H9 (cell line): ENCODE measurements around the gene RPL27A. TPM values are rescaled to one million over a fixed set of nuclear protein-coding genes. Genes with fewer than 3 reads are reported as not detected.
A peak's percentile ranks its signal among the peaks of the same experiment; 100 is the strongest.

ENCODE experiments used
- DNase-seq: peaks from one replicate; pipeline ENCODE4 v3.0.0-alpha.2; 2017
- H2AFZ ChIP-seq: one replicate; pipeline ENCODE4 v1.6.1; 2013; ENCODE audit warnings: mild to moderate bottlenecking, low read length, control low read depth, moderate library complexity
- H2AK5ac ChIP-seq: 2 replicates; pipeline ENCODE4 v1.6.1; 2013; ENCODE audit warnings: low read length, control low read depth, mixed read lengths; ENCODE audit not compliant: insufficient read length
- H2BK120ac ChIP-seq: one replicate; pipeline ENCODE4 v1.6.1; 2013; ENCODE audit warnings: low read depth, mild to moderate bottlenecking, low read length, control low read depth, inconsistent platforms; ENCODE audit not compliant: poor library complexity, severe bottlenecking
- H2BK12ac ChIP-seq: 2 replicates; pipeline ENCODE4 v1.6.1; 2013; ENCODE audit warnings: low read length, control low read depth, mixed read lengths, low read depth; ENCODE audit not compliant: insufficient read length
- H2BK15ac ChIP-seq: 2 replicates; pipeline ENCODE4 v1.6.1; 2013; ENCODE audit warnings: low read depth, low read length, control low read depth
- H2BK20ac ChIP-seq: one replicate; pipeline ENCODE4 v1.6.1; 2013; ENCODE audit warnings: low read depth, mild to moderate bottlenecking, low read length, control low read depth, inconsistent platforms; ENCODE audit not compliant: poor library complexity, severe bottlenecking
- H2BK5ac ChIP-seq: 2 replicates; pipeline ENCODE4 v1.6.1; 2013; ENCODE audit warnings: low read length, control low read depth, mixed read lengths; ENCODE audit not compliant: insufficient read length
- H3K14ac ChIP-seq: 2 replicates; pipeline ENCODE4 v1.6.1; 2013; ENCODE audit warnings: low read length, control low read depth; ENCODE audit not compliant: insufficient read depth
- H3K18ac ChIP-seq: 2 replicates; pipeline ENCODE4 v1.6.1; 2013; ENCODE audit warnings: low read depth, mild to moderate bottlenecking, mixed read lengths, low read length, control low read depth; ENCODE audit not compliant: insufficient read length
- H3K23ac ChIP-seq: 2 replicates; pipeline ENCODE4 v1.6.1; 2013; ENCODE audit warnings: low read length, control low read depth, mixed read lengths, low read depth; ENCODE audit not compliant: insufficient read length
- H3K23me2 ChIP-seq: 2 replicates; pipeline ENCODE4 v1.6.1; 2013; ENCODE audit warnings: low read depth, mild to moderate bottlenecking, mixed read lengths, low read length, control low read depth; ENCODE audit not compliant: insufficient read length, poor library complexity, severe bottlenecking
- H3K27ac ChIP-seq: 2 replicates; pipeline ENCODE4 v1.5.1; 2013; ENCODE audit warnings: low read length, control low read depth, mixed read lengths, low read depth; ENCODE audit not compliant: insufficient read length
- H3K27me3 ChIP-seq: 2 replicates; pipeline ENCODE4 v1.6.1; 2013; ENCODE audit warnings: low read length, control low read depth, inconsistent platforms; ENCODE audit not compliant: insufficient read depth
- H3K4ac ChIP-seq: 2 replicates; pipeline ENCODE4 v1.6.1; 2013; ENCODE audit warnings: low read depth, mild to moderate bottlenecking, control low read depth, inconsistent platforms, low read length, moderate library complexity
- H3K4me1 ChIP-seq: 2 replicates; pipeline ENCODE4 v1.6.1; 2013; ENCODE audit warnings: low read length, control low read depth, inconsistent platforms; ENCODE audit not compliant: insufficient read depth
- H3K4me2 ChIP-seq: 2 replicates; pipeline ENCODE4 v1.6.1; 2013; ENCODE audit warnings: low read length, control low read depth, mixed read lengths; ENCODE audit not compliant: insufficient read length, insufficient read depth
- H3K56ac ChIP-seq: 2 replicates; pipeline ENCODE4 v1.6.1; 2013; ENCODE audit warnings: low read depth, mild to moderate bottlenecking, mixed read lengths, low read length, control low read depth; ENCODE audit not compliant: insufficient read length
- H3K79me1 ChIP-seq: 2 replicates; pipeline ENCODE4 v1.6.1; 2013; ENCODE audit warnings: low read depth, mild to moderate bottlenecking, moderate library complexity, low read length, control low read depth, inconsistent platforms; ENCODE audit not compliant: insufficient read depth, poor library complexity, severe bottlenecking
- H3K79me2 ChIP-seq: 2 replicates; pipeline ENCODE4 v1.6.1; 2013; ENCODE audit warnings: low read length, control low read depth, inconsistent platforms; ENCODE audit not compliant: insufficient read depth
- H3K9ac ChIP-seq: 2 replicates; pipeline ENCODE4 v1.6.1; 2013; ENCODE audit warnings: low read length, control low read depth, mixed read lengths; ENCODE audit not compliant: insufficient read length; ENCODE audit errors: extremely low read depth
- H3K9me3 ChIP-seq: one replicate; pipeline ENCODE4 v1.6.1; 2013; ENCODE audit warnings: low read depth, low read length, inconsistent platforms; ENCODE audit not compliant: control insufficient read depth
- H3T11ph ChIP-seq: one replicate; pipeline ENCODE4 v1.6.1; 2013; ENCODE audit warnings: mild to moderate bottlenecking, low read length, control low read depth, inconsistent platforms
- H4K20me1 ChIP-seq: one replicate; pipeline ENCODE4 v1.6.1; 2013; ENCODE audit not compliant: control insufficient read depth, insufficient read length, insufficient read depth
- H4K5ac ChIP-seq: 2 replicates; pipeline ENCODE4 v1.6.1; 2013; ENCODE audit warnings: low read depth, mild to moderate bottlenecking, mixed read lengths, low read length, control low read depth; ENCODE audit not compliant: insufficient read length
- H4K8ac ChIP-seq: replicated peaks from 2 replicates; pipeline ENCODE4 v1.6.1; 2013; ENCODE audit warnings: low read length, control low read depth, mixed read lengths, low read depth; ENCODE audit not compliant: insufficient read length
- H4K91ac ChIP-seq: 2 replicates; pipeline ENCODE4 v1.6.1; 2013; ENCODE audit warnings: low read depth, mild to moderate bottlenecking, moderate library complexity, mixed read lengths, low read length, control low read depth; ENCODE audit not compliant: insufficient read length
- H3K27ac Mint-ChIP-seq, 3 experiments: 2 replicates in 2 of 3; 3 replicates in 1 of 3; pipeline ENCODE4 v1.8.0; 2020 to 2021; ENCODE audit warnings: mixed read lengths in 3 of 3, mild to moderate bottlenecking in 1 of 3, moderate library complexity in 1 of 3
- H3K27me3 Mint-ChIP-seq: 2 replicates; pipeline ENCODE4 v1.8.0; 2021; ENCODE audit warnings: low read depth, mild to moderate bottlenecking, moderate library complexity, mixed read lengths
- H3K36me3 Mint-ChIP-seq, 3 experiments: 2 replicates in 2 of 3; 3 replicates in 1 of 3; pipeline ENCODE4 v1.8.0; 2020 to 2021; ENCODE audit warnings: low read depth in 3 of 3, mixed read lengths in 3 of 3; ENCODE audit not compliant: insufficient read depth in 1 of 3
- H3K4me1 Mint-ChIP-seq, 2 experiments: 2 replicates each; pipeline ENCODE4 v1.8.0; 2020; ENCODE audit warnings: mixed read lengths in 2 of 2
- H3K4me3 Mint-ChIP-seq, 2 experiments: 2 replicates in 1 of 2; 3 replicates in 1 of 2; pipeline ENCODE4 v1.8.0; 2020 to 2021; ENCODE audit warnings: mild to moderate bottlenecking in 2 of 2, mixed read lengths in 2 of 2, moderate library complexity in 1 of 2
- H3K9me3 Mint-ChIP-seq, 2 experiments: 2 replicates in 1 of 2; 3 replicates in 1 of 2; pipeline ENCODE4 v1.8.0; 2020; ENCODE audit warnings: mild to moderate bottlenecking in 2 of 2, mixed read lengths in 2 of 2, moderate library complexity in 1 of 2
- CTCF ChIP-seq: fragments of 200-600 bp; sonication (generic); conservative IDR thresholded peaks from 3 replicates; pipeline ENCODE4 v1.8.0; 2021; ENCODE audit warnings: antibody characterized with exemption, mild to moderate bottlenecking
- WGBS: extraction: QIAGEN DNeasy Blood & Tissue Kit; methylation state at CpG from one replicate; pipeline ENCODE4 v1.1.7; 2013; ENCODE audit warnings: missing lambda C conversion rate, low lambda C conversion rate, mixed read lengths; ENCODE audit not compliant: insufficient read length; ENCODE audit errors: extremely low coverage; 5-methylcytosine and 5-hydroxymethylcytosine counted together
- total RNA-seq: library from RNA; stranded (reverse); gene quantifications from 2 replicates; pipeline ENCODE4 v1.2.1, GENCODE V29; 2021

Gene RPL27A
- total RNA-seq, 1 experiment from 2014 or later: 1,152 TPM

GRCh38 chr11:8692417-8692816 is 9.8 kb downstream of the RPL27A start:
- Histone ChIP-seq H3K27me3 (no peaks in the 10 kb centered on the region), H3K23me2 (peaks cover 4% of the 10 kb centered on the region), H4K91ac (no peak overlapping the region), H3K14ac (no peak overlapping the region), H2BK12ac (no peak overlapping the region), H3T11ph (no peak overlapping the region), H3K79me1 (no peaks in the 10 kb centered on the region), H3K4me2 (no peak overlapping the region), H3K4ac (no peak overlapping the region), H3K79me2 (no peaks in the 10 kb centered on the region; the same call in 1 of the 2 replicates), H2BK120ac (no peak overlapping the region), H3K4me1 (peaks cover 3% of the 10 kb centered on the region; the same call in 1 of the 2 replicates), H2BK5ac (no peak overlapping the region), H3K56ac (no peak overlapping the region), H3K9me3 (no peaks in the 10 kb centered on the region), H2BK15ac (no peak overlapping the region), H4K8ac (no peak overlapping the region), H2AFZ (no peak overlapping the region), H2AK5ac (no peak overlapping the region), H4K5ac (no peak overlapping the region), H2BK20ac (no peak overlapping the region), H3K18ac (no peak overlapping the region), H4K20me1 (no peaks in the 10 kb centered on the region), H3K23ac (no peak overlapping the region), H3K9ac (no peak overlapping the region), H3K27ac (no peak overlapping the region)
- Mint-ChIP-seq H3K9me3 (no peaks in the 10 kb centered on the region; a peak in 1 of 5 replicates), H3K27ac (peak overlapping the region in 2 of 3 experiments; percentile 39 to 41; a peak in 3 of 7 replicates), H3K36me3 (peaks cover 42 to 87% (median 66%) of the 10 kb centered on the region in 3 experiments; a peak in 6 of 7 replicates), H3K27me3 (no peaks in the 10 kb centered on the region; the same call in 1 of the 2 replicates), H3K4me1 (peaks cover 30 to 40% of the 10 kb centered on the region in 2 experiments), H3K4me3 (no peak overlapping the region)
- TF ChIP-seq CTCF: no peak
- no peak for DNase-seq
- WGBS: no CpG with 5 or more reads among the region's 3 CpGs
